ENCODE measurements around the gene NGF.

The NGF gene

DNA sequence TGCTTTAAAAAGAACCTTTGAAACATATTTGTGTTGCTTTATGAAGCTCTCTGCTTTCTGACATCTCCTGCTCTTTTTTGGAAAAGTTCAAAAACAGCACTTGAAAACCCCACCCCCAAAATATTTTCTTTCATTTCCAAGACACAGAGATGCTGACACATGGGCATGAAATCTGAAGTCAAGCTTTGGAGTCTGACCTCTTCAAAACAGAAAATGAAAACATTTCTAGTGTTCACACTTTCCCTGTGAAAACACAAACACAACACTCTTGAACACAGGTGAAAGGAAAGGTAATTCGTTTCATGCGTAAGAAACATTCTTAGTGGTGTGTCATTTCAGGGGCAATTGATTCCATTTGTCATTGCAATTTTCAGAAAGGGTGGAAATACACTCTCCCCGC, 10.8 kb downstream of the NGF start:
- TF ChIP-seq, protein P1, sequence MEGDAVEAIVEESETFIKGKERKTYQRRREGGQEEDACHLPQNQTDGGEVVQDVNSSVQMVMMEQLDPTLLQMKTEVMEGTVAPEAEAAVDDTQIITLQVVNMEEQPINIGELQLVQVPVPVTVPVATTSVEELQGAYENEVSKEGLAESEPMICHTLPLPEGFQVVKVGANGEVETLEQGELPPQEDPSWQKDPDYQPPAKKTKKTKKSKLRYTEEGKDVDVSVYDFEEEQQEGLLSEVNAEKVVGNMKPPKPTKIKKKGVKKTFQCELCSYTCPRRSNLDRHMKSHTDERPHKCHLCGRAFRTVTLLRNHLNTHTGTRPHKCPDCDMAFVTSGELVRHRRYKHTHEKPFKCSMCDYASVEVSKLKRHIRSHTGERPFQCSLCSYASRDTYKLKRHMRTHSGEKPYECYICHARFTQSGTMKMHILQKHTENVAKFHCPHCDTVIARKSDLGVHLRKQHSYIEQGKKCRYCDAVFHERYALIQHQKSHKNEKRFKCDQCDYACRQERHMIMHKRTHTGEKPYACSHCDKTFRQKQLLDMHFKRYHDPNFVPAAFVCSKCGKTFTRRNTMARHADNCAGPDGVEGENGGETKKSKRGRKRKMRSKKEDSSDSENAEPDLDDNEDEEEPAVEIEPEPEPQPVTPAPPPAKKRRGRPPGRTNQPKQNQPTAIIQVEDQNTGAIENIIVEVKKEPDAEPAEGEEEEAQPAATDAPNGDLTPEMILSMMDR (conservative IDR thresholded peaks at IDR 0.05; ENCODE audit: control insufficient read depth, insufficient read depth, low read depth, low read length): no peak
- no peak overlapping the region for H3K4me3 ChIP-seq (ENCODE audit: control insufficient read depth, low read depth, low read length)
- no peak for DNase-seq (ENCODE audit: low read depth)

DNA sequence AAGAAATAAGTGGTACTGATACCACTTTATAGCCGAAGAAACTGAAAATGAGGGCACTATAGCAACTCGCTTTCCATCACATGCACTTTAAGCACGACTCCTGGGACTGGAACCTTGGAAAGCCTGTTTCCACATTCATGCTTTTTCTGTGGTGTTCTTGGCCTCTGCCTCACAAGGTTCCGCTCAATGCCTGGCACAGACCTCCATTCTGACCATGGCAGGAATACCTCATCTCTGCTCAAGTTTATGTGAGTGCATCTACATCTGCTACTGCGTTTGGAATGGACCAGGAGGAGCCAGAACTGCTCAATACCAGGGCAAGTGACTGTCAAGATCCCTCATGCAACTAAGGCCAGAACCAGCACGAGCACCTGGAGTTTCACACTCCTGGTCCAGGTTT, 11.6 kb downstream of the NGF start:
- no peak for DNase-seq (ENCODE audit: low read depth)
- TF ChIP-seq, protein P1 (conservative IDR thresholded peaks at IDR 0.05; ENCODE audit: control insufficient read depth, insufficient read depth, low read depth, low read length): no peak
- no peak overlapping the region for H3K4me3 ChIP-seq (ENCODE audit: control insufficient read depth, low read depth, low read length)

DNA sequence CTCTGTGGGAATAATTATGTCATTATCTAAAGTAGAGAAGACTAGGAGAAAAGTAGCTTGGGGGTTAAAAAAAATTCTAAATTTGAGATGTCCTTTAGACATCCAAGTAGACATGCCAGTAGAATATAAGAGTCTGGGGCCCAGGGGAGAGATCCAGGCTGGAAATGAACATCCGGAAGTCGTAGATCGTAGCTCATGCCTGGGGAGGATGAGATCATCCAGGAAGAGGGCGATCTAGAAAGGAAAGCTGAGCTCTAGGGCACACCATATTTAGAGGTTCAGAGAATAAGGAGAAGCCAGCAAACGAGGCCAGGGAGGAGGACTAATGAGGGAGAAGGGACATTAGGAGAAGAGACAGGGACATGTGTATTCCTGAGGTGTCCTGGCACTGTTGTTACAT, 12.2 kb downstream of the NGF start:
- H3K4me3 ChIP-seq (ENCODE audit: control insufficient read depth, low read depth, low read length): no peak overlapping the region
- DNase-seq (ENCODE audit: low read depth): peak; percentile 46
- TF ChIP-seq, protein P1 (conservative IDR thresholded peaks at IDR 0.05; ENCODE audit: control insufficient read depth, insufficient read depth, low read depth, low read length): no peak

DNA sequence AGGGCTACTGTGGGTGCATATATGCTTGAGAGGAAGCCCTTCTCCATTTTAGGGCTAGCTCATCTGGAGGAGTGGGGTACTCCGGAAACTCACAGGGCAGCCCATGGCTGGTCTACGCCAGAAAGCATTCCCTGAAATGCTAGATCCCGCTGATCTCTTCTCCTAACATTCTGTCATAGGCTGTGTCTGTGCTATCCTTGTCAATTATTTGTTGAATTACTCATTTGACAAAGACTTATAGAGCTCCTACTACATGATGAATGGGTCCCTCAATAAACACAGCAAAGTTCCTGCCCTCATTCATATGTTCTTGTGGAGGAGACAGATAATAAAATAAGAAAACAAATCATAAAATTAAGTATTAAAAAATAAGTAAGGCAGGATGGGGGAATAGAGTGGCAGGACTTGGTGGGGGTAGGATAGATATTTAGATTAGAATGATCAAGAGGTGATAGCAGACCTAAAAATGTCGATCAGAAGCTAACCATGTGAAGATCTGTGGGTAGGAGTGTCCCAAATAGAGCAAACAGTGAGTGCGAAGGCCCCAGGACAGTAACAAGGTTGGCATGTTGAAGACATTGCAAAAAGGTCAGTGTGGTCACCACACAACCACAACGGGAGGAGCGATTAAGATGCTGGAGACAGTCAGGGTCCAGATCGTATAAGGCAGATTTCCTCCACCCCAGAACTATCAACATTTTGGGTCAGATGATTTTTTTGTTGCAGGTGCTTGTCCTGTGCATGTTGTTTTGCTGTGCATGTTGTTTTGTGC, 13.2 kb downstream of the NGF start:
- no peak overlapping the region for H3K4me3 ChIP-seq (ENCODE audit: control insufficient read depth, low read depth, low read length)
- DNase-seq (ENCODE audit: low read depth): peak; percentile 42
- TF ChIP-seq, protein P1 (conservative IDR thresholded peaks at IDR 0.05; ENCODE audit: control insufficient read depth, insufficient read depth, low read depth, low read length): no peak

DNA sequence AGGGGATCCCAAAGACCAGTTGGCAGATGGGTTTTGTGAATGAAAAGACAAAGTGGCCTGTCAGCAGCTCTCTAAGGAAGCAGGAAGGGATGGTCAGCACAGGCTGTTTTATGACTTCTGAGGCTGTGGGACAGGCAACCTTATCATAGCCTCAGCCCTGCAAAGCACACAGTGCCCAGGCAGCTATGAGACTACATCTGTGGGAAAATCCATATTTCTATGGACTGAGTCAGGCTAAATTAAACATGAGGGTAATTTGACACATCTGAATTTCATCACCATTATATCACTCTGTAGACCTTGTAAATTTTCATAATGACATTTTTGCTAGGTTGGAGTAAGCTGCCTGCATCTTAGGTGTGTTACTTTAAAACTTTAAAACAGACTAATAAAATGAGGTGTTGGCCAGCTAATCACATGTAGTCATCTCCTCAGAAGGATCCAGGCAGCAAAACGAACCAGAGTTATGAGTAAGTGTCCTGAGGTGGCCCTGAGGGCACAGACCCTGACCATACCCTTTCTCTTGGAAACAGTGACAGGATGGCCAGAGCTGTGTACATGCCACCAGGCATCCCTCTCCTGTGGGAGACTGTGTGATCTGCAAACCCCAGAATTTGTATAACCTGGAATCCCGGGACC, 14.6 kb downstream of the NGF start:
- no peak overlapping the region for H3K4me3 ChIP-seq (ENCODE audit: control insufficient read depth, low read depth, low read length)
- TF ChIP-seq, protein P1 (conservative IDR thresholded peaks at IDR 0.05; ENCODE audit: control insufficient read depth, insufficient read depth, low read depth, low read length): no peak
- DNase-seq (ENCODE audit: low read depth): peak; percentile 59

DNA sequence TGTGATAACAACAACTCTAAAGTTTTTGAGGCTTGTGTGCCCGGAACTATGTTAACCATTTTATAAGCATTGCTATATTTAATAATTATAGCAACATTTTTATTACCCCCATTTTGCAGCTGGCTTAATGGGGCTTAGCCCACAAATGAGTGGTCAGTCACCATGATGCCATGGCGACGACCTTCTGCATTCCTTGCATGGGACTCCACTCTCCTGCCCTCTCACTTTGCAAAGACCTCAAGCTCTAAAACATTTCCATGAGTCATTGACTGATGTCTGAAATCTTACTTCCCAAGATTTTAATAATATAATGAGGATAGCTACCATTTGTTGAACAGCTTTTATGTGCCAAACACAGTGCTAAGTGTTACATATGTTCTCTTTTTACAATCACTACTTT, 15.4 kb downstream of the NGF start:
- TF ChIP-seq, protein P1 (conservative IDR thresholded peaks at IDR 0.05; ENCODE audit: control insufficient read depth, insufficient read depth, low read depth, low read length): no peak
- H3K4me3 ChIP-seq (ENCODE audit: control insufficient read depth, low read depth, low read length): no peak overlapping the region
- DNase-seq (ENCODE audit: low read depth): peak; percentile 51
